Medulla oblongata (tissue), 1 donor: ENCODE results near the gene DIO2.

Source experiments
- DNase-seq: peaks from one replicate; pipeline ENCODE4 v3.0.0-alpha.2; 2015; ENCODE audit errors: extremely low spot score

Gene DIO2

GRCh38 chr14:80167793-80168448, 43.4 kb downstream of the DIO2 start:
- no peak for DNase-seq

- DNase-seq, result no peak
Observed at GRCh38 chr14:80164991-80165721, 46.1 kb downstream of the DIO2 start.

GRCh38 chr14:80152763-80153162, 58.5 kb downstream of the DIO2 start:
- no peak for DNase-seq

- no peak for DNase-seq
Observed at GRCh38 chr14:80152166-80152565, 59.1 kb downstream of the DIO2 start.

GRCh38 chr14:80150301-80150700, 61.0 kb downstream of the DIO2 start:
- DNase-seq, result no peak
